Caco-2 (cell line): Measurements from ENCODE around the gene SMC4. TPM values are rescaled to one million over a fixed set of nuclear protein-coding genes. Genes with fewer than 3 reads are reported as not detected.
"Not testable (repeated sequence)": the region's sequence is repeated elsewhere in the genome, so short reads cannot be mapped to it uniquely, and the experiment has no call there.

Experiments
- Bru-seq: library from RNA; stranded (reverse); fragments of 400-500 nt; gene quantifications from one replicate; lab custom pipeline; 2021; lab: Mats Ljungman, UMichigan
- BruChase-seq, 2 experiments: library from RNA; stranded (reverse); fragments of 400-500 nt; gene quantifications; one replicate each; lab custom pipeline; 2021; lab: Mats Ljungman, UMichigan
- BruUV-seq: library from RNA; stranded (reverse); fragments of 400-500 nt; replicated peaks from 2 replicates; lab custom pipeline; 2021; lab: Mats Ljungman, UMichigan
- CTCF ChIA-PET: fragments of 300-600 bp; sonication (Branson Sonifier 250); formaldehyde crosslinking; loops from one replicate; lab custom pipeline; 2022; ENCODE audit warnings: antibody characterized with exemption; lab: Charles Lee
- POLR2A ChIA-PET: fragments of 300-600 bp; sonication (Branson Sonifier 250); formaldehyde crosslinking; loops from one replicate; lab custom pipeline; 2022; ENCODE audit warnings: antibody characterized with exemption; lab: Charles Lee
- DNase-seq, 2 experiments: peaks; one replicate each; pipeline versions ENCODE4 v3.0.0 to v3.0.0-alpha.2; 2020 to 2022
- H3K27me3 ChIP-seq: replicated peaks from 2 replicates; pipeline ENCODE4 v1.6.0; 2011; ENCODE audit warnings: low read length; ENCODE audit not compliant: control insufficient read depth, insufficient read depth
- H3K36me3 ChIP-seq: 2 replicates; pipeline ENCODE4 v1.5.1; 2011; ENCODE audit warnings: low read length; ENCODE audit not compliant: control insufficient read depth, insufficient read depth
- H3K4me1 ChIP-seq: fragments of 250-450 bp; sonication (Bioruptor Pico); 2 replicates; pipeline ENCODE4 v1.5.1; 2020; ENCODE audit warnings: mild to moderate bottlenecking
- H3K4me3 ChIP-seq: 2 replicates; pipeline ENCODE4 v1.5.1; 2011; ENCODE audit warnings: low read depth, mild to moderate bottlenecking, control low read depth, low read length
- H3K9me3 ChIP-seq: fragments of 250-450 bp; sonication (Bioruptor Pico); 2 replicates; pipeline ENCODE4 v1.5.1; 2020; ENCODE audit warnings: mild to moderate bottlenecking, moderate library complexity
- H3K27ac Mint-ChIP-seq: one replicate; pipeline ENCODE4 v1.8.0; 2022; ENCODE audit warnings: mixed read lengths; ENCODE audit not compliant: unreplicated experiment
- H3K27me3 Mint-ChIP-seq: one replicate; pipeline ENCODE4 v1.8.0; 2022; ENCODE audit warnings: mixed read lengths; ENCODE audit not compliant: insufficient read depth, unreplicated experiment
- H3K36me3 Mint-ChIP-seq: one replicate; pipeline ENCODE4 v1.8.0; 2022; ENCODE audit warnings: mild to moderate bottlenecking, mixed read lengths; ENCODE audit not compliant: insufficient read depth, unreplicated experiment
- H3K4me1 Mint-ChIP-seq: one replicate; pipeline ENCODE4 v1.8.0; 2022; ENCODE audit warnings: low read depth, mixed read lengths; ENCODE audit not compliant: unreplicated experiment
- H3K4me3 Mint-ChIP-seq: one replicate; pipeline ENCODE4 v1.8.0; 2022; ENCODE audit warnings: mild to moderate bottlenecking, moderate library complexity, mixed read lengths; ENCODE audit not compliant: unreplicated experiment
- H3K9me3 Mint-ChIP-seq: one replicate; pipeline ENCODE4 v1.8.0; 2022; ENCODE audit warnings: mixed read lengths; ENCODE audit not compliant: unreplicated experiment
- intact Hi-C: fragments of 100-400 bp; cut with micrococcal nuclease; formaldehyde crosslinking; loops from one replicate; pipeline ENCODE4 v1.10.0; 2022; ENCODE audit not compliant: unreplicated experiment
- long read RNA-seq: library from polyadenylated mRNA; stranded (forward); transcript quantifications from one replicate; pipeline ENCODE4 v2.0.0, GENCODE V29; 2022
- total RNA-seq: library from RNA; stranded (reverse); gene quantifications from 2 replicates; pipeline ENCODE4 v1.2.3, GENCODE V29; 2022
- TF ChIP-seq, protein P1 (sequence below), 2 experiments: fragments of 200-600 bp in 1 of 2; IDR thresholded peaks; 1 replicate in 1 of 2; 2 replicates in 1 of 2; pipeline versions ENCODE4 v1.5.1 to v1.8.0; 2011 to 2022; ENCODE audit warnings: antibody characterized with exemption in 1 of 2, control low read depth in 1 of 2, inconsistent platforms in 1 of 2, low read depth in 1 of 2, low read length in 1 of 2, mild to moderate bottlenecking in 1 of 2, moderate library complexity in 1 of 2; ENCODE audit not compliant: insufficient read depth in 1 of 2, severe bottlenecking in 1 of 2, unreplicated experiment in 1 of 2

SMC4 gene
- total RNA-seq, result 133 and 136 TPM in 2 replicates
- percentile 98 among the genes with signal in this experiment for Bru-seq, nascent RNA
- BruChase-seq, experiment 1, labeled RNA remaining after a 2-hour chase, result percentile 97 among the genes with signal in this experiment
- percentile 97 among the genes with signal in this experiment for BruChase-seq, experiment 2, labeled RNA remaining after a 6-hour chase
- long read RNA-seq, full-length matches to known transcripts, result 45 of 87 reads
- long read RNA-seq, partial matches to known transcripts, result 23 of 87 reads
- long read RNA-seq, other reads (novel, unspliced or antisense), result 19 of 87 reads

GRCh38 chr3:160399125-160400029 lies at the start of gene SMC4, which contains the start of gene IFT80:
Gene SMC4, plus strand, starts transcription at chr3:160399650. Its CDS starts 1,177 bp downstream, at chr3:160400827.
Gene IFT80, minus strand, starts transcription at chr3:160399225. Its CDS starts 14,625 bp downstream, at chr3:160384600.
- peak within 1 kb of the TSS; percentile 97 for H3K4me3 Mint-ChIP-seq
- intact Hi-C loops, result loop anchor here (2.0 kb wide), 1 partner anchor 175 kb away; the partner anchor contains the start of gene C3orf80
- H3K27ac Mint-ChIP-seq, result peak within 1 kb of the TSS; percentile 99
- Histone ChIP-seq H3K4me1 (peaks cover 10% of the 10 kb centered on the region), H3K36me3 (no peaks in the 10 kb centered on the region), H3K9me3 (no peaks in the 10 kb centered on the region), H3K4me3 (peak within 1 kb of the TSS; percentile 96), H3K27me3 (no peaks in the 10 kb centered on the region)
- ChIA-PET POLR2A (interaction anchor here (0.6 to 0.8 kb wide), 6 partner anchors 9 to 174 kb away, joined by 3 to 12 read pairs (median 4); partner anchors contain the start of genes C3orf80, KPNA4 and TRIM59), CTCF (no interaction called here)
- H3K27me3 Mint-ChIP-seq, result no peaks in the 10 kb centered on the region
- no peaks in the 10 kb centered on the region for H3K9me3 Mint-ChIP-seq
- DNase-seq, result peak; percentile 95 to 96
- TSS peak; percentile 41 for BruUV-seq
- H3K4me1 Mint-ChIP-seq, result peaks cover 6% of the 10 kb centered on the region
- peaks cover 43% of the 10 kb centered on the region for H3K36me3 Mint-ChIP-seq
- TF ChIP-seq, protein P1, sequence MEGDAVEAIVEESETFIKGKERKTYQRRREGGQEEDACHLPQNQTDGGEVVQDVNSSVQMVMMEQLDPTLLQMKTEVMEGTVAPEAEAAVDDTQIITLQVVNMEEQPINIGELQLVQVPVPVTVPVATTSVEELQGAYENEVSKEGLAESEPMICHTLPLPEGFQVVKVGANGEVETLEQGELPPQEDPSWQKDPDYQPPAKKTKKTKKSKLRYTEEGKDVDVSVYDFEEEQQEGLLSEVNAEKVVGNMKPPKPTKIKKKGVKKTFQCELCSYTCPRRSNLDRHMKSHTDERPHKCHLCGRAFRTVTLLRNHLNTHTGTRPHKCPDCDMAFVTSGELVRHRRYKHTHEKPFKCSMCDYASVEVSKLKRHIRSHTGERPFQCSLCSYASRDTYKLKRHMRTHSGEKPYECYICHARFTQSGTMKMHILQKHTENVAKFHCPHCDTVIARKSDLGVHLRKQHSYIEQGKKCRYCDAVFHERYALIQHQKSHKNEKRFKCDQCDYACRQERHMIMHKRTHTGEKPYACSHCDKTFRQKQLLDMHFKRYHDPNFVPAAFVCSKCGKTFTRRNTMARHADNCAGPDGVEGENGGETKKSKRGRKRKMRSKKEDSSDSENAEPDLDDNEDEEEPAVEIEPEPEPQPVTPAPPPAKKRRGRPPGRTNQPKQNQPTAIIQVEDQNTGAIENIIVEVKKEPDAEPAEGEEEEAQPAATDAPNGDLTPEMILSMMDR (IDR thresholded peaks at IDR 0.05; ENCODE audit: insufficient read depth in 1 of 2, low read depth in 1 of 2, low read length in 1 of 2, severe bottlenecking in 1 of 2, unreplicated experiment in 1 of 2), result no peak

- CTCF ChIA-PET, result interaction anchor here (0.9 kb wide), 1 partner anchor 128 kb away, joined by 3 read pairs; no protein-coding TSS in a partner anchor
- Mint-ChIP-seq H3K27me3 (no peaks in the 10 kb centered on the region), H3K4me3 (no peak overlapping the region), H3K27ac (no peak overlapping the region), H3K36me3 (no peaks in the 10 kb centered on the region), H3K4me1 (no peaks in the 10 kb centered on the region), H3K9me3 (no peaks in the 10 kb centered on the region)
- BruUV-seq, result no TSS peak
- Histone ChIP-seq H3K36me3 (no peaks in the 10 kb centered on the region), H3K9me3 (no peaks in the 10 kb centered on the region), H3K4me1 (no peaks in the 10 kb centered on the region), H3K4me3 (no peak overlapping the region), H3K27me3 (no peaks in the 10 kb centered on the region)
- TF ChIP-seq, protein P1 (IDR thresholded peaks at IDR 0.05; ENCODE audit: insufficient read depth in 1 of 2, low read depth in 1 of 2, low read length in 1 of 2, severe bottlenecking in 1 of 2, unreplicated experiment in 1 of 2), result no peak
- POLR2A ChIA-PET, result no interaction called here
- DNase-seq, result no peak
- intact Hi-C loops, result no loop called here
Observed at GRCh38 chr3:160355826-160356225, 43.6 kb upstream of the SMC4 start.

DNA sequence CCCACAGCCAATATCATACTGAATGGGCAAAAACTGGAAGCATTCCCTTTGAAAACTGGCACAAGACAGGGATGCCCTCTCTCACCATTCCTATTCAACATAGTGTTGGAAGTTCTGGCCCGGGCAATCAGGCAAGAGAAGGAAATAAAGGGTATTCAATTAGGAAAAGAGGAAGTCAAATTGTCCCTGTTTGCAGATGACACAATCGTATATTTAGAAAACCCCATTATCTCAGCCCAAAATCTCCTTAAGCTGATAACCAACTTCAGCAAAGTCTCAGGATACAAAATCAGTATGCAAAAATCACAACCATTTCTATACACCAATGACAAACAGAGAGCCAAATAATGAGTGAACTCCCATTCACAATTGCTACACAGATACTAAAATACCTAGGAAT lies 36.6 kb upstream of the SMC4 start:
- intact Hi-C loops, H3K4me1 ChIP-seq, H3K27ac Mint-ChIP-seq, CTCF ChIA-PET, H3K4me3 Mint-ChIP-seq, H3K4me3 ChIP-seq, H3K27me3 ChIP-seq, DNase-seq, POLR2A ChIA-PET, H3K9me3 Mint-ChIP-seq, H3K36me3 ChIP-seq, BruUV-seq, H3K9me3 ChIP-seq, H3K27me3 Mint-ChIP-seq, H3K4me1 Mint-ChIP-seq, H3K36me3 Mint-ChIP-seq: not testable (repeated sequence)
